ENCODE data around the gene SCN3B.

Gene SCN3B

DNA sequence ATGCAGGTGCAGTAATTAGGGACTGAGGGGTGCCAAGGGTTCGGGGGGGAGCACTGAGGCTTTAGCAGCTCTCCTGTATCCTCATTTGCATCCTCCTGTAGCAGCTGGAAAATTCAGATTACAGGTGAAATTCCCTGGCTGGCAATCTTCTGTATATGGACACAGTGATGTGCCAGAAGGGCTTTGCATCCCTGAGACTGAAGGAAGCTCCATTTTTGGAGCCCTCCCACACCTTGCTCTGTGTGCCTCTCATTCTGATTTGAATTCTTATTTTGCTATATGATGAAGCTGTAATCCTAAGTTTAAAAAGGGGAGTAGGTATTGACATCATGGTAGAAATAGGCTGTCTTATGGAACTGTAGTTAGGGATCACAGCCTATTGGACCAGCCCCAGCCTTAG is 46.6 kb downstream of the SCN3B start:
- Histone ChIP-seq H3K9me3 (ENCODE audit: control insufficient read depth in 1 of 2, low read length in 2 of 2) (no peaks in the 10 kb centered on the region), H3K4me1 (ENCODE audit: control insufficient read depth in 1 of 2, insufficient read depth in 2 of 2, low read length in 2 of 2) (no peaks in the 10 kb centered on the region), H3K27ac (ENCODE audit: low read depth, low read length) (no peak overlapping the region), H3K9ac (ENCODE audit: low read depth in 1 of 2, low read length in 2 of 2) (no peak overlapping the region), H3K4me3 (ENCODE audit: low read depth in 1 of 2, low read length in 2 of 2) (no peak overlapping the region), H3K27me3 (ENCODE audit: control insufficient read depth in 1 of 2, insufficient read depth in 2 of 2, low read length in 2 of 2) (no peaks in the 10 kb centered on the region), H3K36me3 (ENCODE audit: control insufficient read depth in 1 of 2, insufficient read depth in 2 of 2, low read length in 2 of 2) (peaks cover 48 to 98% of the 10 kb centered on the region in 2 donors)

DNA sequence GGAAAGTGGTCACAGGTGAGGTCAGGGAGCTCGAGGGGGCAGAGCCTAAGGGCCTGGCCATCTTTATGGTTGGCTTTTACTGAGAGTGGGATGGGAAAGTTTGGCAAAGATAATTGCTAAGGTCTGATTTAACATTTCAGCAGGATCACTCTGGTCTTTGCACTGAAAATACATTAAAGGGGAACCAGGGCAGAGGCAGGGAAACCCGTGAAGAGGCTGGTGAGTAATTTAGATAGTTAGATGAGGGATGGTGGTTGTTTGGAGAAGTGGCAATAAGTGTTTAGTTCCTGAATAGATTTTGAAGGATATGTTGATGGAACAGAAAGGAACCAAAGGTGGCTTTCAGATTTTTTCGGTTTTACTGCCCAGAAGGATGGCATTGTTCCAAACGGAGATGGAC is 50.8 kb downstream of the SCN3B start:
- Histone ChIP-seq H3K9me3 (ENCODE audit: control insufficient read depth in 1 of 2, low read length in 2 of 2) (no peaks in the 10 kb centered on the region), H3K4me1 (ENCODE audit: control insufficient read depth in 1 of 2, insufficient read depth in 2 of 2, low read length in 2 of 2) (no peaks in the 10 kb centered on the region), H3K36me3 (ENCODE audit: control insufficient read depth in 1 of 2, insufficient read depth in 2 of 2, low read length in 2 of 2) (peaks cover 57 to 93% of the 10 kb centered on the region in 2 donors), H3K9ac (ENCODE audit: low read depth in 1 of 2, low read length in 2 of 2) (no peak overlapping the region), H3K27ac (ENCODE audit: low read depth, low read length) (no peak overlapping the region), H3K4me3 (ENCODE audit: low read depth in 1 of 2, low read length in 2 of 2) (no peak overlapping the region), H3K27me3 (ENCODE audit: control insufficient read depth in 1 of 2, insufficient read depth in 2 of 2, low read length in 2 of 2) (no peaks in the 10 kb centered on the region)

DNA sequence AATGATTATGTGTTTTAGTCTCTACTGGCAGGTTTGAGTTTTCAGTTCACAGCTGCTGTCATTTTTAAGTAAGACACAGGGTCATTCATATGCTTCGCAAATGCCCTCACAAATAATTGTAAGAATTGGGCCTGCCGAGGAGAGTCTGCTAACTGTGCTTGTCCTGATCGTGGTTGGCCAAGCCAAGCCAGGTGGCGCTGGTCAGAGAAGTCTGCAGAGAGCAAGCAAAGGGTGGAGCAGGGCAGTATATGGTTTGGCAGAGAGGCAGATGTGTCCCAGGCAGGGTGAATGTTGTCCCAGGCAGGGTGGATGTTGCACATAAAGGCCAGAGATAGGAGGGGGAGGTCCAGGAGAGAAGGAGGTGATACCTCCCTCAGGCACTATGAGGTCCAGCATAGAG is 52.7 kb downstream of the SCN3B start:
- no peak overlapping the region for H3K27ac ChIP-seq (ENCODE audit: low read depth, low read length)
- H3K9ac ChIP-seq (ENCODE audit: low read depth in 1 of 2, low read length in 2 of 2) = no peak overlapping the region
- no peaks in the 10 kb centered on the region for H3K4me1 ChIP-seq (ENCODE audit: control insufficient read depth in 1 of 2, insufficient read depth in 2 of 2, low read length in 2 of 2)
- no peaks in the 10 kb centered on the region for H3K9me3 ChIP-seq (ENCODE audit: control insufficient read depth in 1 of 2, low read length in 2 of 2)
- no peak overlapping the region for H3K4me3 ChIP-seq (ENCODE audit: low read depth in 1 of 2, low read length in 2 of 2)
- no peaks in the 10 kb centered on the region for H3K27me3 ChIP-seq (ENCODE audit: control insufficient read depth in 1 of 2, insufficient read depth in 2 of 2, low read length in 2 of 2)
- peaks cover 46 to 92% of the 10 kb centered on the region in 2 donors for H3K36me3 ChIP-seq (ENCODE audit: control insufficient read depth in 1 of 2, insufficient read depth in 2 of 2, low read length in 2 of 2)

DNA sequence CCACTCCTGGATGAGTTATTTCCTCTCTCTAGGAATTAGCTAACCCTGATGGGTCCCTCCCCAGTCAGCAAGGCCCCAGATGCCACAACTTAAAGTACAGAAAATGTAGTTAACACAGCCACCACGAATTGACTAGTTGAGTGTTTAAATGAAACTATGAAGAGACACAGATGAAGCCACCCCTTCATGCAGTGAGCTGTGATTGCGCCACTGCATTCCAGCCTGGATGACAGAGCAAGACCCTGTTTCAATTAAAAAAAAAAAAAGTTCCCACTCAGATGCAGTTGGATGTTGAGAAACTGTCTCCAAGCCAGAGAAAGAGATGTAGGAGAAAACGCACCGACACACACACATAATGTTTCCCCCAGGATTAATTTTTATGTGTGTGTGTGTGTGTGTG is 53.3 kb downstream of the SCN3B start:
- H3K27me3 ChIP-seq (ENCODE audit: control insufficient read depth in 1 of 2, insufficient read depth in 2 of 2, low read length in 2 of 2) = no peaks in the 10 kb centered on the region
- H3K4me1 ChIP-seq (ENCODE audit: control insufficient read depth in 1 of 2, insufficient read depth in 2 of 2, low read length in 2 of 2) = no peaks in the 10 kb centered on the region
- H3K36me3 ChIP-seq (ENCODE audit: control insufficient read depth in 1 of 2, insufficient read depth in 2 of 2, low read length in 2 of 2) = peaks cover 43 to 92% of the 10 kb centered on the region in 2 donors
- H3K9ac ChIP-seq (ENCODE audit: low read depth in 1 of 2, low read length in 2 of 2) = no peak overlapping the region
- no peak overlapping the region for H3K27ac ChIP-seq (ENCODE audit: low read depth, low read length)
- H3K9me3 ChIP-seq (ENCODE audit: control insufficient read depth in 1 of 2, low read length in 2 of 2) = no peaks in the 10 kb centered on the region
- H3K4me3 ChIP-seq (ENCODE audit: low read depth in 1 of 2, low read length in 2 of 2) = no peak overlapping the region

DNA sequence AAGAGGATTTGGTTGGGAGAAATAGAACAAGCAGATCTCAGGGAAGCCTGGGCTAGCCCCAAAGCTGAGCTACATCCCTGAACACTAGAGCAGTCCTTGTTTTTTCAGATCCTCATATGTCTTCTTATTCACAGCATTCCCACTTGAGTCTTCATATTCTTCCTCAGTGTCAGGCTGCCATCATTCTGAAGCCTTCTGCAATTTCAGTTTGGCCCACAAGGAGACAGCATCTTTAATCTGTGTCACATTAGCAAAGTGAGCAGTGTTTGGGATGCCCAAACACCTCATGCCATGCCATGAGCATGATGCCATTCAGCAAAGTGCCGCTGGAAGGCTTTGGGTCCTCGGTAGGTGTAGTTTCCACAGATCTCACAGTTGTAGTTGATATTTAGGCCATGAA is 56.6 kb downstream of the SCN3B start:
- Histone ChIP-seq H3K9me3 (ENCODE audit: control insufficient read depth in 1 of 2, low read length in 2 of 2) (no peaks in the 10 kb centered on the region), H3K4me3 (ENCODE audit: low read depth in 1 of 2, low read length in 2 of 2) (no peak overlapping the region), H3K27ac (ENCODE audit: low read depth, low read length) (no peak overlapping the region), H3K9ac (ENCODE audit: low read depth in 1 of 2, low read length in 2 of 2) (no peak overlapping the region), H3K27me3 (ENCODE audit: control insufficient read depth in 1 of 2, insufficient read depth in 2 of 2, low read length in 2 of 2) (no peaks in the 10 kb centered on the region), H3K36me3 (ENCODE audit: control insufficient read depth in 1 of 2, insufficient read depth in 2 of 2, low read length in 2 of 2) (peaks cover 42 to 84% of the 10 kb centered on the region in 2 donors), H3K4me1 (ENCODE audit: control insufficient read depth in 1 of 2, insufficient read depth in 2 of 2, low read length in 2 of 2) (no peaks in the 10 kb centered on the region)

DNA sequence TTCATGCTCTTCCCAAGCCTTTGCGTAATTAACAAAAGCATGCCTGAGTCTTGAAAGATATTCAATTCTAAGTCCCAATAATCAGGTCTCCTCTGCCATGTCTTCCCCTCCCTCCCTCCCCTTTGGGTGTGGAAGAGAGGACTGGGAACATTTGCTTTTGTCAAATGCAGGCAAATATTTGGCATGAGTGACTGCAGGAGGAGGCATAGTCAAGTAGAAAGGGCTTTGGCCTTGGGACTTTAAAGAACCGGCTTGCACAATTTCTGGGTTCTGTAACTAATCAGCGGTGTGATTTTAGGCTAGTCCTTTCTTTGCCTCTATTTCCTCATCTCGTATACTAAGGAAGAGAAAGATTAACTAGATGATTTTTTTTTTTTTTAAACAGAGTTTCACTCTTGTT is 59.5 kb downstream of the SCN3B start:
- Histone ChIP-seq H3K36me3 (ENCODE audit: control insufficient read depth in 1 of 2, insufficient read depth in 2 of 2, low read length in 2 of 2) (peaks cover 30 to 58% of the 10 kb centered on the region in 2 donors), H3K4me1 (ENCODE audit: control insufficient read depth in 1 of 2, insufficient read depth in 2 of 2, low read length in 2 of 2) (peaks cover 6 to 12% of the 10 kb centered on the region in 2 donors), H3K27ac (ENCODE audit: low read depth, low read length) (no peak overlapping the region), H3K4me3 (ENCODE audit: low read depth in 1 of 2, low read length in 2 of 2) (no peak overlapping the region), H3K9ac (ENCODE audit: low read depth in 1 of 2, low read length in 2 of 2) (no peak overlapping the region), H3K9me3 (ENCODE audit: control insufficient read depth in 1 of 2, low read length in 2 of 2) (no peaks in the 10 kb centered on the region), H3K27me3 (ENCODE audit: control insufficient read depth in 1 of 2, insufficient read depth in 2 of 2, low read length in 2 of 2) (no peaks in the 10 kb centered on the region)

DNA sequence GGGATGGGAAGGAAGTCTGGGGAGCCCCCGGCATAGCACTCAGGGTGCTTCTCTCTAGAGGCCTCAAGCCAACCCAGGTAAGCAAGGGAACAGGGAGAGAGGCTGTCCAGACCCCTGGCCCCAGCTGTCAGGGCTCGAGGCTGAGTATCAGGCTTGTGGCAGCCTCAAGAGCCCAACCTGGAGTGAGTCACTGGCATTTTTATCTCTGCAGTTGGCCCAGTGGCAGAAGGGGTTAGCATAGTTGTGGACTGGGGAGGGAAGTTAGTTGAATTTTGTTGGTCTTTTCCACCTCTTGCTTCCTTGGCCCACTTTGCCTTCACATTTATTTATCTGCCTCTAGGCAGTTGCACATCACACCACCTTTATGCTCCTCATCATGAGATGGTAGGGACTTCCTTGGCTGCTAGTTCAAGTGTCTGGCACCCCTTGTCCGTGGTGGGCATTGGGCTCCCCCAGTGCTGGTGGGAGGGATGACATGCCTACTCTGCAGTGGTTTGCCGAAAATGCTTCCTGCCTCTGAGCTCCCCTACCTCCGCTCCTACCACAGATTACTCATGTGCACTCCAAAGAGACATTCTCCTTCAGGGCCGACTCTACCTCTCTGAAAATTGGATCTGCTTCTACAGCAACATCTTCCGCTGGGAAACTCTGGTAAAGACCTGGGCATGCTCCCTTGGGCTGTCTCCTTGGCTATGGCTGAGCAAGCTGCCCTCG is 60.1 kb downstream of the SCN3B start:
- Histone ChIP-seq H3K9me3 (ENCODE audit: control insufficient read depth in 1 of 2, low read length in 2 of 2) (no peaks in the 10 kb centered on the region), H3K27ac (ENCODE audit: low read depth, low read length) (no peak overlapping the region), H3K27me3 (ENCODE audit: control insufficient read depth in 1 of 2, insufficient read depth in 2 of 2, low read length in 2 of 2) (no peaks in the 10 kb centered on the region), H3K4me1 (ENCODE audit: control insufficient read depth in 1 of 2, insufficient read depth in 2 of 2, low read length in 2 of 2) (peaks cover 10 to 16% of the 10 kb centered on the region in 2 donors), H3K9ac (ENCODE audit: low read depth in 1 of 2, low read length in 2 of 2) (no peak overlapping the region), H3K36me3 (ENCODE audit: control insufficient read depth in 1 of 2, insufficient read depth in 2 of 2, low read length in 2 of 2) (peaks cover 29 to 54% of the 10 kb centered on the region in 2 donors), H3K4me3 (ENCODE audit: low read depth in 1 of 2, low read length in 2 of 2) (peak overlapping the region in 1 of 2 donors; percentile 53)

DNA sequence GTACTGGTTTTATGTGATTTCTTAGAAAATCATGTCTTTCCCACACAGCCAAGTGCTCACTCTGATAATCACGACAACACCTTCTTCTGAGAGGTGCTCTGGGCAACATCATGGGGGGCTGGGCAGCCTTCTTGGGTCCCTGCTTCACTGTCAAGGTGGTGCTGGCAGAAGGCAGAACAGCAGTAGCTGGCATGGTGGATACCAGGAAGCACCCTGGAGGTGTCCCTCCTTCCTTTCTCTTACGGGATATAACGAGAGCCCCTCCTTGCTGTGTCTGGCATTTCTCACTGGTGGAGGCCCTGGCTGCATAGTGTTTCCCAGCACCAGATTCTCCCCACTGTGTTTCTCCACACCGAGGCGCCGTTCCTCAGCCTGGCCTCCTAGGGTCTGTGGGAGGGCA is 60.9 kb downstream of the SCN3B start:
- Histone ChIP-seq H3K4me3 (ENCODE audit: low read depth in 1 of 2, low read length in 2 of 2) (peak overlapping the region; percentile 45 to 53), H3K4me1 (ENCODE audit: control insufficient read depth in 1 of 2, insufficient read depth in 2 of 2, low read length in 2 of 2) (peaks cover 16 to 23% of the 10 kb centered on the region in 2 donors), H3K27me3 (ENCODE audit: control insufficient read depth in 1 of 2, insufficient read depth in 2 of 2, low read length in 2 of 2) (no peaks in the 10 kb centered on the region), H3K9me3 (ENCODE audit: control insufficient read depth in 1 of 2, low read length in 2 of 2) (no peaks in the 10 kb centered on the region), H3K27ac (ENCODE audit: low read depth, low read length) (no peak overlapping the region), H3K9ac (ENCODE audit: low read depth in 1 of 2, low read length in 2 of 2) (no peak overlapping the region), H3K36me3 (ENCODE audit: control insufficient read depth in 1 of 2, insufficient read depth in 2 of 2, low read length in 2 of 2) (peaks cover 25 to 47% of the 10 kb centered on the region in 2 donors)

DNA sequence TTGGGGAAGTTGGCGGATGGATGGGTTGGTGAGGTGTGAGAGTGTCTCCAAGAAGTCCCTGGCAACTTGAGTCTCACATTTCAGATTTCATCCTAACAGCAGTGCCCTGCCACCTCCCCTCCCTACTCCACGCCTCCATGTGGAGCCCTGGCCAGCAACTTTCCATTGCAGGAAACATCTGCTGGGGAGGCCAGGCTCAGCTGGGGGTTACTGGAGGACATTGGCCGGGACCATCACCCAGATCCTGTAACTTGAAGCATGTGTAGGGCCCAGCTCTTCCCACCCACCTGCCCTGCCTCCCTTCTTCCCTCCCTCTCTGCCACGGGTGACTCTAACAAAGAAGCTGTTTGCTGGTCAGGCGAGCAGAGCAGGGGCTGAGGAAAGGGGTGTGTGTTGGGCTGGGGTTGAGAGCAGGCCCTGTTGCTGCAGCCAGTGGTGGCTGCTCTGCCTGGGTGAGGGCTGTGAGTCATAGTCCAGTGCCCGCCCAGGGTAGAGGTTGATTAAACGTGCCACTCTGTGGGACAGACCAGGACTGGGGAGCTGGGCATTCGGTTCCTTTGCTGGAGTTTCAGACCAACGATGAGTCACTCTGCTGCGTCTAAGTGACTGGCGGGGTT is 64.0 kb downstream of the SCN3B start:
- Histone ChIP-seq H3K4me1 (ENCODE audit: control insufficient read depth in 1 of 2, insufficient read depth in 2 of 2, low read length in 2 of 2) (peaks cover 46 to 50% of the 10 kb centered on the region in 2 donors), H3K4me3 (ENCODE audit: low read depth in 1 of 2, low read length in 2 of 2) (peak overlapping the region; percentile 83 to 92), H3K27me3 (ENCODE audit: control insufficient read depth in 1 of 2, insufficient read depth in 2 of 2, low read length in 2 of 2) (no peaks in the 10 kb centered on the region)

DNA sequence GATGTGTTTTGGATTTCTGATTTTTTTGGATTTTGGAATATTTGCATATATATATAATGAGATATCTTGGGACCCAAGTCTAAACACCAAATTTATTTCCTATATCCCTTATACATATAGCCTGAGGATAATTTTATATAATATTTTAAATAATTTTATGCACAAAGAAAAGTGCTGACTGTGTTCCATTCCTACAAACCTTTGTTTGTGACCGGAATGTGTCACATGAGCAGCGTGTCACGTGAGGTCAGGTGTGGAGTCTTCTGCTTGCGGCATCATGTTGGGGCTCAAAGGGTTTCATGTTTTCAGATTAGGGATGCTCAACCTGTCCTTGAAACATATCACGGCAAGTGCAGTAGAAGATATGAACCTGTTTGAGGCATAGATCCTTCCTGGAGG is 65.6 kb downstream of the SCN3B start:
- H3K4me1 ChIP-seq (ENCODE audit: control insufficient read depth in 1 of 2, insufficient read depth in 2 of 2, low read length in 2 of 2) = peaks cover 57 to 61% of the 10 kb centered on the region in 2 donors

More for the DNA sequence above, 64.0 kb downstream of the SCN3B start:
- Histone ChIP-seq H3K27ac (ENCODE audit: low read depth, low read length) (peak overlapping the region; percentile 78), H3K36me3 (ENCODE audit: control insufficient read depth in 1 of 2, insufficient read depth in 2 of 2, low read length in 2 of 2) (peaks cover 12 to 15% of the 10 kb centered on the region in 2 donors), H3K9ac (ENCODE audit: low read depth in 1 of 2, low read length in 2 of 2) (peak overlapping the region; percentile 49 to 81), H3K9me3 (ENCODE audit: control insufficient read depth in 1 of 2, low read length in 2 of 2) (no peaks in the 10 kb centered on the region)

More for the DNA sequence above, 65.6 kb downstream of the SCN3B start:
- Histone ChIP-seq H3K9me3 (ENCODE audit: control insufficient read depth in 1 of 2, low read length in 2 of 2) (no peaks in the 10 kb centered on the region), H3K36me3 (ENCODE audit: control insufficient read depth in 1 of 2, insufficient read depth in 2 of 2, low read length in 2 of 2) (peaks cover 0 to 5% of the 10 kb centered on the region in 2 donors), H3K4me3 (ENCODE audit: low read depth in 1 of 2, low read length in 2 of 2) (no peak overlapping the region), H3K27me3 (ENCODE audit: control insufficient read depth in 1 of 2, insufficient read depth in 2 of 2, low read length in 2 of 2) (no peaks in the 10 kb centered on the region), H3K27ac (ENCODE audit: low read depth, low read length) (no peak overlapping the region), H3K9ac (ENCODE audit: low read depth in 1 of 2, low read length in 2 of 2) (no peak overlapping the region)

Data from duodenal mucosa (tissue), 2 donors.